H9 (cell line): ENCODE results near the gene ZNF407. TPM values are rescaled to one million over a fixed set of nuclear protein-coding genes. Genes with fewer than 3 reads are reported as not detected.

Experiments
- DNase-seq: peaks from one replicate; pipeline ENCODE4 v3.0.0-alpha.2; 2017
- H2AFZ ChIP-seq: one replicate; pipeline ENCODE4 v1.6.1; 2013; ENCODE audit warnings: mild to moderate bottlenecking, low read length, control low read depth, moderate library complexity
- H2AK5ac ChIP-seq: 2 replicates; pipeline ENCODE4 v1.6.1; 2013; ENCODE audit warnings: low read length, control low read depth, mixed read lengths; ENCODE audit not compliant: insufficient read length
- H2BK120ac ChIP-seq: one replicate; pipeline ENCODE4 v1.6.1; 2013; ENCODE audit warnings: low read depth, mild to moderate bottlenecking, low read length, control low read depth, inconsistent platforms; ENCODE audit not compliant: poor library complexity, severe bottlenecking
- H2BK12ac ChIP-seq: 2 replicates; pipeline ENCODE4 v1.6.1; 2013; ENCODE audit warnings: low read length, control low read depth, mixed read lengths, low read depth; ENCODE audit not compliant: insufficient read length
- H2BK15ac ChIP-seq: 2 replicates; pipeline ENCODE4 v1.6.1; 2013; ENCODE audit warnings: low read depth, low read length, control low read depth
- H2BK20ac ChIP-seq: one replicate; pipeline ENCODE4 v1.6.1; 2013; ENCODE audit warnings: low read depth, mild to moderate bottlenecking, low read length, control low read depth, inconsistent platforms; ENCODE audit not compliant: poor library complexity, severe bottlenecking
- H2BK5ac ChIP-seq: 2 replicates; pipeline ENCODE4 v1.6.1; 2013; ENCODE audit warnings: low read length, control low read depth, mixed read lengths; ENCODE audit not compliant: insufficient read length
- H3K14ac ChIP-seq: 2 replicates; pipeline ENCODE4 v1.6.1; 2013; ENCODE audit warnings: low read length, control low read depth; ENCODE audit not compliant: insufficient read depth
- H3K18ac ChIP-seq: 2 replicates; pipeline ENCODE4 v1.6.1; 2013; ENCODE audit warnings: low read depth, mild to moderate bottlenecking, mixed read lengths, low read length, control low read depth; ENCODE audit not compliant: insufficient read length
- H3K23ac ChIP-seq: 2 replicates; pipeline ENCODE4 v1.6.1; 2013; ENCODE audit warnings: low read length, control low read depth, mixed read lengths, low read depth; ENCODE audit not compliant: insufficient read length
- H3K23me2 ChIP-seq: 2 replicates; pipeline ENCODE4 v1.6.1; 2013; ENCODE audit warnings: low read depth, mild to moderate bottlenecking, mixed read lengths, low read length, control low read depth; ENCODE audit not compliant: insufficient read length, poor library complexity, severe bottlenecking
- H3K27ac ChIP-seq: 2 replicates; pipeline ENCODE4 v1.5.1; 2013; ENCODE audit warnings: low read length, control low read depth, mixed read lengths, low read depth; ENCODE audit not compliant: insufficient read length
- H3K27me3 ChIP-seq: 2 replicates; pipeline ENCODE4 v1.6.1; 2013; ENCODE audit warnings: low read length, control low read depth, inconsistent platforms; ENCODE audit not compliant: insufficient read depth
- H3K4ac ChIP-seq: 2 replicates; pipeline ENCODE4 v1.6.1; 2013; ENCODE audit warnings: low read depth, mild to moderate bottlenecking, control low read depth, inconsistent platforms, low read length, moderate library complexity
- H3K4me1 ChIP-seq: 2 replicates; pipeline ENCODE4 v1.6.1; 2013; ENCODE audit warnings: low read length, control low read depth, inconsistent platforms; ENCODE audit not compliant: insufficient read depth
- H3K4me2 ChIP-seq: 2 replicates; pipeline ENCODE4 v1.6.1; 2013; ENCODE audit warnings: low read length, control low read depth, mixed read lengths; ENCODE audit not compliant: insufficient read length, insufficient read depth
- H3K56ac ChIP-seq: 2 replicates; pipeline ENCODE4 v1.6.1; 2013; ENCODE audit warnings: low read depth, mild to moderate bottlenecking, mixed read lengths, low read length, control low read depth; ENCODE audit not compliant: insufficient read length
- H3K79me1 ChIP-seq: 2 replicates; pipeline ENCODE4 v1.6.1; 2013; ENCODE audit warnings: low read depth, mild to moderate bottlenecking, moderate library complexity, low read length, control low read depth, inconsistent platforms; ENCODE audit not compliant: insufficient read depth, poor library complexity, severe bottlenecking
- H3K79me2 ChIP-seq: 2 replicates; pipeline ENCODE4 v1.6.1; 2013; ENCODE audit warnings: low read length, control low read depth, inconsistent platforms; ENCODE audit not compliant: insufficient read depth
- H3K9ac ChIP-seq: 2 replicates; pipeline ENCODE4 v1.6.1; 2013; ENCODE audit warnings: low read length, control low read depth, mixed read lengths; ENCODE audit not compliant: insufficient read length; ENCODE audit errors: extremely low read depth
- H3K9me3 ChIP-seq: one replicate; pipeline ENCODE4 v1.6.1; 2013; ENCODE audit warnings: low read depth, low read length, inconsistent platforms; ENCODE audit not compliant: control insufficient read depth
- H3T11ph ChIP-seq: one replicate; pipeline ENCODE4 v1.6.1; 2013; ENCODE audit warnings: mild to moderate bottlenecking, low read length, control low read depth, inconsistent platforms
- H4K20me1 ChIP-seq: one replicate; pipeline ENCODE4 v1.6.1; 2013; ENCODE audit not compliant: control insufficient read depth, insufficient read length, insufficient read depth
- H4K5ac ChIP-seq: 2 replicates; pipeline ENCODE4 v1.6.1; 2013; ENCODE audit warnings: low read depth, mild to moderate bottlenecking, mixed read lengths, low read length, control low read depth; ENCODE audit not compliant: insufficient read length
- H4K8ac ChIP-seq: replicated peaks from 2 replicates; pipeline ENCODE4 v1.6.1; 2013; ENCODE audit warnings: low read length, control low read depth, mixed read lengths, low read depth; ENCODE audit not compliant: insufficient read length
- H4K91ac ChIP-seq: 2 replicates; pipeline ENCODE4 v1.6.1; 2013; ENCODE audit warnings: low read depth, mild to moderate bottlenecking, moderate library complexity, mixed read lengths, low read length, control low read depth; ENCODE audit not compliant: insufficient read length
- H3K27ac Mint-ChIP-seq, 3 experiments: 2 replicates in 2 of 3; 3 replicates in 1 of 3; pipeline ENCODE4 v1.8.0; 2020 to 2021; ENCODE audit warnings: mixed read lengths in 3 of 3, mild to moderate bottlenecking in 1 of 3, moderate library complexity in 1 of 3
- H3K27me3 Mint-ChIP-seq: 2 replicates; pipeline ENCODE4 v1.8.0; 2021; ENCODE audit warnings: low read depth, mild to moderate bottlenecking, moderate library complexity, mixed read lengths
- H3K36me3 Mint-ChIP-seq, 3 experiments: 2 replicates in 2 of 3; 3 replicates in 1 of 3; pipeline ENCODE4 v1.8.0; 2020 to 2021; ENCODE audit warnings: low read depth in 3 of 3, mixed read lengths in 3 of 3; ENCODE audit not compliant: insufficient read depth in 1 of 3
- H3K4me1 Mint-ChIP-seq, 2 experiments: 2 replicates each; pipeline ENCODE4 v1.8.0; 2020; ENCODE audit warnings: mixed read lengths in 2 of 2
- H3K4me3 Mint-ChIP-seq, 2 experiments: 2 replicates in 1 of 2; 3 replicates in 1 of 2; pipeline ENCODE4 v1.8.0; 2020 to 2021; ENCODE audit warnings: mild to moderate bottlenecking in 2 of 2, mixed read lengths in 2 of 2, moderate library complexity in 1 of 2
- H3K9me3 Mint-ChIP-seq, 2 experiments: 2 replicates in 1 of 2; 3 replicates in 1 of 2; pipeline ENCODE4 v1.8.0; 2020; ENCODE audit warnings: mild to moderate bottlenecking in 2 of 2, mixed read lengths in 2 of 2, moderate library complexity in 1 of 2
- WGBS: extraction: QIAGEN DNeasy Blood & Tissue Kit; methylation state at CpG from one replicate; pipeline ENCODE4 v1.1.7; 2013; ENCODE audit warnings: missing lambda C conversion rate, low lambda C conversion rate, mixed read lengths; ENCODE audit not compliant: insufficient read length; ENCODE audit errors: extremely low coverage; 5-methylcytosine and 5-hydroxymethylcytosine counted together
- total RNA-seq: library from RNA; stranded (reverse); gene quantifications from 2 replicates; pipeline ENCODE4 v1.2.1, GENCODE V29; 2021
- TF ChIP-seq, protein P1 (sequence below): fragments of 200-600 bp; sonication (generic); conservative IDR thresholded peaks from 3 replicates; pipeline ENCODE4 v1.8.0; 2021; ENCODE audit warnings: antibody characterized with exemption, mild to moderate bottlenecking

ZNF407 gene
- total RNA-seq, 1 experiment from 2014 or later, result 8.7 TPM

GRCh38 chr18:74731097-74731496 is 133.4 kb downstream of the ZNF407 start:
- Histone ChIP-seq H3K79me2 (no peaks in the 10 kb centered on the region), H3K14ac (no peak overlapping the region), H4K20me1 (no peaks in the 10 kb centered on the region), H2BK5ac (no peak overlapping the region), H4K8ac (no peak overlapping the region), H3K79me1 (no peaks in the 10 kb centered on the region), H3T11ph (no peak overlapping the region), H3K23ac (no peak overlapping the region), H3K4me2 (no peak overlapping the region), H2AFZ (no peak overlapping the region), H4K91ac (no peak overlapping the region), H3K9me3 (no peaks in the 10 kb centered on the region), H3K27me3 (no peaks in the 10 kb centered on the region), H2BK15ac (no peak overlapping the region), H3K18ac (no peak overlapping the region), H2BK20ac (no peak overlapping the region), H3K23me2 (no peaks in the 10 kb centered on the region), H4K5ac (no peak overlapping the region), H2AK5ac (no peak overlapping the region), H3K27ac (no peak overlapping the region), H3K56ac (no peak overlapping the region), H2BK12ac (no peak overlapping the region), H3K4me1 (no peaks in the 10 kb centered on the region), H3K4ac (no peak overlapping the region), H3K9ac (no peak overlapping the region), H2BK120ac (no peak overlapping the region)
- peaks cover 3% of the 10 kb centered on the region in 2 experiments; a peak in 1 of 4 replicates for H3K4me1 Mint-ChIP-seq
- WGBS, result no CpG with 5 or more reads among the region's 5 CpGs
- no peak overlapping the region for H3K27ac Mint-ChIP-seq
- H3K36me3 Mint-ChIP-seq, result no peaks in the 10 kb centered on the region
- no peaks in the 10 kb centered on the region for H3K9me3 Mint-ChIP-seq
- no peak for DNase-seq
- H3K4me3 Mint-ChIP-seq, result no peak overlapping the region
- H3K27me3 Mint-ChIP-seq, result no peaks in the 10 kb centered on the region
- TF ChIP-seq, protein P1, sequence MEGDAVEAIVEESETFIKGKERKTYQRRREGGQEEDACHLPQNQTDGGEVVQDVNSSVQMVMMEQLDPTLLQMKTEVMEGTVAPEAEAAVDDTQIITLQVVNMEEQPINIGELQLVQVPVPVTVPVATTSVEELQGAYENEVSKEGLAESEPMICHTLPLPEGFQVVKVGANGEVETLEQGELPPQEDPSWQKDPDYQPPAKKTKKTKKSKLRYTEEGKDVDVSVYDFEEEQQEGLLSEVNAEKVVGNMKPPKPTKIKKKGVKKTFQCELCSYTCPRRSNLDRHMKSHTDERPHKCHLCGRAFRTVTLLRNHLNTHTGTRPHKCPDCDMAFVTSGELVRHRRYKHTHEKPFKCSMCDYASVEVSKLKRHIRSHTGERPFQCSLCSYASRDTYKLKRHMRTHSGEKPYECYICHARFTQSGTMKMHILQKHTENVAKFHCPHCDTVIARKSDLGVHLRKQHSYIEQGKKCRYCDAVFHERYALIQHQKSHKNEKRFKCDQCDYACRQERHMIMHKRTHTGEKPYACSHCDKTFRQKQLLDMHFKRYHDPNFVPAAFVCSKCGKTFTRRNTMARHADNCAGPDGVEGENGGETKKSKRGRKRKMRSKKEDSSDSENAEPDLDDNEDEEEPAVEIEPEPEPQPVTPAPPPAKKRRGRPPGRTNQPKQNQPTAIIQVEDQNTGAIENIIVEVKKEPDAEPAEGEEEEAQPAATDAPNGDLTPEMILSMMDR, result no peak
